Keratinocyte (primary cell): ENCODE results near the gene TOB2.

Source experiments
- EZH2 ChIP-seq: IDR thresholded peaks from one replicate; pipeline ENCODE4 v1.6.1; 2012; ENCODE audit warnings: inconsistent platforms, mild to moderate bottlenecking, low read length, moderate library complexity
- TF ChIP-seq, protein P1 (sequence below), 3 experiments: IDR thresholded peaks in 1 of 3; conservative IDR thresholded peaks in 1 of 3; optimal IDR thresholded peaks in 1 of 3; 2 replicates in 2 of 3; 3 replicates in 1 of 3; pipeline versions ENCODE3 to v1.5.1; 2011; ENCODE audit warnings: low read length in 3 of 3, mild to moderate bottlenecking in 3 of 3, moderate library complexity in 2 of 3, control low read depth in 1 of 3, inconsistent platforms in 1 of 3; ENCODE audit not compliant: insufficient read depth in 2 of 3; ENCODE audit errors: extremely low read depth in 1 of 3

DNA sequence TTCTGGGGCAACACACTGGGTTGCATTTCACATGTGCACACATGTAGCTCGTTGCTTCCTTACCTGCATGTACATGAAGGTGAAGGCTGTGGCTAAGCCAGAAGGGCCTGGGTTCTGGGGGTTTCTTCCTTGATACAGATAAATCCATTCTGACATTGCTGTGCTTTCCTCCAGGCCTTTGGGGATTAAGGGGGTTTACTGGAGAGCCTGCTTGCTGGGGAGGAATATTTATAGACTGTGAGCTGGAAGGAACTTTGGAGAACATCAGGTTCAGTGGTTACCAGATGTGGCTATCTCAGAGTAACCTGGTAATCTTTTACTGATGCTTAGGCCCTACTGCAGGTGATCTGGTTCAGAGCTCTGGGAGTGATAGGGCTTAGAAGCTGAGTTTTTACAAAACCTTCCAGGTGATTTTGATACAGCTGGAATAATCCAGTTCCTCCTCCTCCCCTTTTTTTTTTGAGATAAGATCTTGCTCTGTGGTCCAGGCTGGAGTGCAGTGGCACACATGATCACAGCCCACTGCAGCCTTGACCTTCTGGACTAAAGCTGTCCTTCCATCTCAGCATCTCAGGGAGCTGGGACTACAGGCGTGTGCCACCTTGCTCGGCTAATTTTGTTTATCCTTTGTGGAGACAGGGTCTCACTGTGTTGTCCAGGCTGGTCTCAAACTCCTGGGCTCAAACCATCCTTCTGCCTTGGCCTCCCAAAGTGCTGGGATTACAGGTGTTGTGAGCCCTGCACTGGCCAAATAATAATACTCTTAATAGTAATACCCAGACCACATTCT is 42.2 kb upstream of the TOB2 start:
- TF ChIP-seq EZH2: no peak
- TF ChIP-seq, protein P1, sequence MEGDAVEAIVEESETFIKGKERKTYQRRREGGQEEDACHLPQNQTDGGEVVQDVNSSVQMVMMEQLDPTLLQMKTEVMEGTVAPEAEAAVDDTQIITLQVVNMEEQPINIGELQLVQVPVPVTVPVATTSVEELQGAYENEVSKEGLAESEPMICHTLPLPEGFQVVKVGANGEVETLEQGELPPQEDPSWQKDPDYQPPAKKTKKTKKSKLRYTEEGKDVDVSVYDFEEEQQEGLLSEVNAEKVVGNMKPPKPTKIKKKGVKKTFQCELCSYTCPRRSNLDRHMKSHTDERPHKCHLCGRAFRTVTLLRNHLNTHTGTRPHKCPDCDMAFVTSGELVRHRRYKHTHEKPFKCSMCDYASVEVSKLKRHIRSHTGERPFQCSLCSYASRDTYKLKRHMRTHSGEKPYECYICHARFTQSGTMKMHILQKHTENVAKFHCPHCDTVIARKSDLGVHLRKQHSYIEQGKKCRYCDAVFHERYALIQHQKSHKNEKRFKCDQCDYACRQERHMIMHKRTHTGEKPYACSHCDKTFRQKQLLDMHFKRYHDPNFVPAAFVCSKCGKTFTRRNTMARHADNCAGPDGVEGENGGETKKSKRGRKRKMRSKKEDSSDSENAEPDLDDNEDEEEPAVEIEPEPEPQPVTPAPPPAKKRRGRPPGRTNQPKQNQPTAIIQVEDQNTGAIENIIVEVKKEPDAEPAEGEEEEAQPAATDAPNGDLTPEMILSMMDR (optimal IDR thresholded peaks at IDR 0.05 in 1 of 3, IDR thresholded peaks at IDR 0.05 in 1 of 3, conservative IDR thresholded peaks at IDR 0.05 in 1 of 3; ENCODE audit: extremely low read depth in 1 of 3, insufficient read depth in 2 of 3, low read length in 3 of 3): no peak
